ENCODE measurements around the gene TMEM9. TPM values are rescaled to one million over a fixed set of nuclear protein-coding genes. Genes with fewer than 3 reads are reported as not detected.

The TMEM9 gene
- total RNA-seq, 4 donors from 2014 or later: 51.7 to 61.5 (median 56.7) TPM

- Histone ChIP-seq H3K27ac (no peak overlapping the region), H3K4me1 (no peaks in the 10 kb centered on the region), H3K36me3 (no peaks in the 10 kb centered on the region), H3K9me3 (no peaks in the 10 kb centered on the region), H3K4me3 (no peak overlapping the region), H3K27me3 (peaks cover 7% of the 10 kb centered on the region)
- no CpG with 5 or more reads among the region's 5 CpGs for WGBS, 2 donors (ENCODE audit: low coverage in 1 of 2)
- ATAC-seq: no peak
- TF ChIP-seq POLR2AphosphoS5 (IDR thresholded peaks at IDR 0.05) (no peak), EP300 (IDR thresholded peaks at IDR 0.05) (no peak), POLR2A (IDR thresholded peaks at IDR 0.05) (no peak), CTCF (IDR thresholded peaks at IDR 0.05) (no peak)
Measured at GRCh38 chr1:201098992-201099677, 55.1 kb downstream of the TMEM9 start.

- Histone ChIP-seq H3K27me3 (peaks cover 7% of the 10 kb centered on the region), H3K27ac (no peak overlapping the region), H3K4me1 (no peaks in the 10 kb centered on the region), H3K4me3 (no peak overlapping the region), H3K9me3 (no peaks in the 10 kb centered on the region), H3K36me3 (no peaks in the 10 kb centered on the region)
- ATAC-seq: no peak
- WGBS, 2 donors (ENCODE audit: low coverage in 1 of 2): 68 to 79% methylated on average over 7 to 16 of the region's 17 CpGs
- TF ChIP-seq POLR2AphosphoS5 (IDR thresholded peaks at IDR 0.05) (no peak), EP300 (IDR thresholded peaks at IDR 0.05) (no peak), CTCF (IDR thresholded peaks at IDR 0.05) (no peak), POLR2A (IDR thresholded peaks at IDR 0.05) (no peak)
Measured at GRCh38 chr1:201096977-201097856, 57.1 kb downstream of the TMEM9 start.

GRCh38 chr1:201096041-201096461 is 58.2 kb downstream of the TMEM9 start:
- Histone ChIP-seq H3K9me3 (no peaks in the 10 kb centered on the region), H3K36me3 (no peaks in the 10 kb centered on the region), H3K4me3 (no peak overlapping the region), H3K4me1 (no peaks in the 10 kb centered on the region), H3K27ac (no peak overlapping the region), H3K27me3 (peaks cover 7% of the 10 kb centered on the region)
- TF ChIP-seq CTCF (IDR thresholded peaks at IDR 0.05) (no peak), POLR2AphosphoS5 (IDR thresholded peaks at IDR 0.05) (no peak), EP300 (IDR thresholded peaks at IDR 0.05) (no peak), POLR2A (IDR thresholded peaks at IDR 0.05) (no peak)
- ATAC-seq: no peak
- WGBS, 2 donors (ENCODE audit: low coverage in 1 of 2): 100% methylated on average over 1 to 2 of the region's 5 CpGs

- no peaks in the 10 kb centered on the region for H3K9me3 ChIP-seq
- WGBS, 2 donors (ENCODE audit: low coverage in 1 of 2): no CpG with 5 or more reads among the region's 2 CpGs
- TF ChIP-seq EP300 (IDR thresholded peaks at IDR 0.05): no peak
- TF ChIP-seq POLR2AphosphoS5 (IDR thresholded peaks at IDR 0.05): no peak
- TF ChIP-seq POLR2A (IDR thresholded peaks at IDR 0.05): no peak
- no peak for TF ChIP-seq CTCF (IDR thresholded peaks at IDR 0.05)
Measured at GRCh38 chr1:201095581-201095980, 58.7 kb downstream of the TMEM9 start.

More at GRCh38 chr1:201095581-201095980, 58.7 kb downstream of the TMEM9 start:
- no peak for ATAC-seq
- no peaks in the 10 kb centered on the region for H3K36me3 ChIP-seq
- peaks cover 7% of the 10 kb centered on the region for H3K27me3 ChIP-seq
- H3K27ac ChIP-seq: no peak overlapping the region
- H3K4me1 ChIP-seq: no peaks in the 10 kb centered on the region
- H3K4me3 ChIP-seq: no peak overlapping the region
